ENCODE measurements around the gene AQP12B. TPM values are rescaled to one million over a fixed set of nuclear protein-coding genes. Genes with fewer than 3 reads are reported as not detected.

The AQP12B gene
- total RNA-seq, 1 experiment from 2014 or later: not detected

DNA sequence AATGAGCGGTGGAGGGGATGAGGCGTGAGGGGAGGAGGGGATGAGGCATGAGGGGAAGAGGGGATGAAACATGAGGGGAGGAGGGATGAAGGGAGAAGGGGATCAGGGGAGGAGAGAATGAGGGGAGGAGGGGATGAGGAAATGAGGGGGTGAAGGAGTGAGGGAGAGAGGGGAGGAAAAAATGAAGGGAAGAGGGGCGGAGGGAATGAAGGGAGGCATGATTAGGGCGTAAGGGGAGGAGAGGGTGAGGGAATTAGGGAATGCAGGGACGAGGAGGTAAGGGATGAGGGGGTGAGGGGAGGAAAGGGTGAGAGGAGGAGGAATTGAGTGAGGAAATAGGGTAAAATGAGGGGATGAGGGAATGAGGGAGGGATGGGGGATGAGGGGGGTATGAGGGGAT, 49.5 kb upstream of the AQP12B start:
- Histone ChIP-seq H2AK5ac (ENCODE audit: insufficient read length, low read length) (no peak overlapping the region), H4K91ac (ENCODE audit: insufficient read length, low read depth, low read length) (no peak overlapping the region), H3K4me2 (ENCODE audit: insufficient read depth, insufficient read length, low read length) (no peak overlapping the region), H3K9ac (ENCODE audit: extremely low read depth, insufficient read length, low read length) (no peak overlapping the region), H3K79me2 (ENCODE audit: insufficient read depth, low read length) (no peaks in the 10 kb centered on the region), H3K56ac (ENCODE audit: insufficient read length, low read depth, low read length) (no peak overlapping the region), H2BK20ac (ENCODE audit: low read depth, low read length, poor library complexity, severe bottlenecking) (no peak overlapping the region), H2BK12ac (ENCODE audit: insufficient read length, low read depth, low read length) (no peak overlapping the region), H3K4me1 (ENCODE audit: insufficient read depth, low read length) (no peaks in the 10 kb centered on the region), H3K4ac (ENCODE audit: low read depth, low read length) (no peak overlapping the region), H4K20me1 (ENCODE audit: control insufficient read depth, insufficient read depth, insufficient read length) (no peaks in the 10 kb centered on the region), H3T11ph (ENCODE audit: low read length) (no peak overlapping the region), H3K23ac (ENCODE audit: insufficient read length, low read depth, low read length) (no peak overlapping the region), H3K14ac (ENCODE audit: insufficient read depth, low read length) (no peak overlapping the region), H3K27me3 (ENCODE audit: insufficient read depth, low read length) (no peaks in the 10 kb centered on the region), H3K27ac (ENCODE audit: insufficient read length, low read depth, low read length) (no peak overlapping the region), H3K79me1 (ENCODE audit: insufficient read depth, low read depth, low read length, poor library complexity, severe bottlenecking) (no peaks in the 10 kb centered on the region), H3K18ac (ENCODE audit: insufficient read length, low read depth, low read length) (no peak overlapping the region), H4K8ac (replicated peaks; ENCODE audit: insufficient read length, low read depth, low read length) (no peak overlapping the region), H3K9me3 (ENCODE audit: control insufficient read depth, low read depth, low read length) (no peaks in the 10 kb centered on the region), H2AFZ (ENCODE audit: low read length) (no peak overlapping the region), H2BK120ac (ENCODE audit: low read depth, low read length, poor library complexity, severe bottlenecking) (no peak overlapping the region), H3K23me2 (ENCODE audit: insufficient read length, low read depth, low read length, poor library complexity, severe bottlenecking) (no peaks in the 10 kb centered on the region), H2BK15ac (ENCODE audit: low read depth, low read length) (no peak overlapping the region), H4K5ac (ENCODE audit: insufficient read length, low read depth, low read length) (no peak overlapping the region), H2BK5ac (ENCODE audit: insufficient read length, low read length) (no peak overlapping the region)
- Mint-ChIP-seq H3K27me3 (ENCODE audit: low read depth) (no peaks in the 10 kb centered on the region), H3K4me1 (no peaks in the 10 kb centered on the region), H3K36me3 (ENCODE audit: insufficient read depth in 1 of 3, low read depth in 3 of 3) (peaks cover 19 to 56% (median 39%) of the 10 kb centered on the region in 3 experiments; a peak in 6 of 7 replicates), H3K9me3 (no peaks in the 10 kb centered on the region), H3K27ac (no peak overlapping the region), H3K4me3 (no peak overlapping the region)
- DNase-seq: no peak
- 100% methylated on average over 5 of the region's 5 CpGs for WGBS (ENCODE audit: extremely low coverage, insufficient read length, low lambda C conversion rate)
- TF ChIP-seq, protein P1, sequence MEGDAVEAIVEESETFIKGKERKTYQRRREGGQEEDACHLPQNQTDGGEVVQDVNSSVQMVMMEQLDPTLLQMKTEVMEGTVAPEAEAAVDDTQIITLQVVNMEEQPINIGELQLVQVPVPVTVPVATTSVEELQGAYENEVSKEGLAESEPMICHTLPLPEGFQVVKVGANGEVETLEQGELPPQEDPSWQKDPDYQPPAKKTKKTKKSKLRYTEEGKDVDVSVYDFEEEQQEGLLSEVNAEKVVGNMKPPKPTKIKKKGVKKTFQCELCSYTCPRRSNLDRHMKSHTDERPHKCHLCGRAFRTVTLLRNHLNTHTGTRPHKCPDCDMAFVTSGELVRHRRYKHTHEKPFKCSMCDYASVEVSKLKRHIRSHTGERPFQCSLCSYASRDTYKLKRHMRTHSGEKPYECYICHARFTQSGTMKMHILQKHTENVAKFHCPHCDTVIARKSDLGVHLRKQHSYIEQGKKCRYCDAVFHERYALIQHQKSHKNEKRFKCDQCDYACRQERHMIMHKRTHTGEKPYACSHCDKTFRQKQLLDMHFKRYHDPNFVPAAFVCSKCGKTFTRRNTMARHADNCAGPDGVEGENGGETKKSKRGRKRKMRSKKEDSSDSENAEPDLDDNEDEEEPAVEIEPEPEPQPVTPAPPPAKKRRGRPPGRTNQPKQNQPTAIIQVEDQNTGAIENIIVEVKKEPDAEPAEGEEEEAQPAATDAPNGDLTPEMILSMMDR (conservative IDR thresholded peaks at IDR 0.05): no peak
